Type B pancreatic cell (in vitro differentiated cells): Measurements from ENCODE around the gene NID2. TPM values are rescaled to one million over a fixed set of nuclear protein-coding genes. Genes with fewer than 3 reads are reported as not detected.

ENCODE experiments used
- DNase-seq: peaks from one replicate; pipeline ENCODE4 v3.0.0; 2021; ENCODE audit warnings: mixed read lengths; ENCODE audit not compliant: unreplicated experiment; ENCODE audit errors: extremely low spot score
- H3K27ac Mint-ChIP-seq: 2 replicates; pipeline ENCODE4 v1.8.0; 2021; ENCODE audit warnings: mild to moderate bottlenecking, mixed read lengths
- H3K27me3 Mint-ChIP-seq: 2 replicates; pipeline ENCODE4 v1.8.0; 2021; ENCODE audit warnings: mixed read lengths
- H3K36me3 Mint-ChIP-seq: 2 replicates; pipeline ENCODE4 v1.8.0; 2021; ENCODE audit warnings: mixed read lengths
- H3K4me1 Mint-ChIP-seq: one replicate; pipeline ENCODE4 v1.8.0; 2021; ENCODE audit warnings: mixed read lengths; ENCODE audit not compliant: unreplicated experiment
- H3K4me3 Mint-ChIP-seq: 2 replicates; pipeline ENCODE4 v1.8.0; 2021; ENCODE audit warnings: mild to moderate bottlenecking, mixed read lengths
- H3K9me3 Mint-ChIP-seq: 2 replicates; pipeline ENCODE4 v1.8.0; 2021; ENCODE audit warnings: mixed read lengths
- total RNA-seq: library from RNA; stranded (reverse); gene quantifications from 2 replicates; pipeline ENCODE4 v1.2.1, GENCODE V29; 2021; ENCODE audit warnings: low replicate concordance
- TF ChIP-seq, protein P1 (sequence below): fragments of 200-600 bp; sonication (generic); conservative IDR thresholded peaks from 2 replicates; pipeline ENCODE4 v1.5.0; 2021; ENCODE audit warnings: antibody characterized with exemption, mild to moderate bottlenecking

NID2 gene
- total RNA-seq, 1 donor from 2014 or later, result 65.7 TPM

DNA sequence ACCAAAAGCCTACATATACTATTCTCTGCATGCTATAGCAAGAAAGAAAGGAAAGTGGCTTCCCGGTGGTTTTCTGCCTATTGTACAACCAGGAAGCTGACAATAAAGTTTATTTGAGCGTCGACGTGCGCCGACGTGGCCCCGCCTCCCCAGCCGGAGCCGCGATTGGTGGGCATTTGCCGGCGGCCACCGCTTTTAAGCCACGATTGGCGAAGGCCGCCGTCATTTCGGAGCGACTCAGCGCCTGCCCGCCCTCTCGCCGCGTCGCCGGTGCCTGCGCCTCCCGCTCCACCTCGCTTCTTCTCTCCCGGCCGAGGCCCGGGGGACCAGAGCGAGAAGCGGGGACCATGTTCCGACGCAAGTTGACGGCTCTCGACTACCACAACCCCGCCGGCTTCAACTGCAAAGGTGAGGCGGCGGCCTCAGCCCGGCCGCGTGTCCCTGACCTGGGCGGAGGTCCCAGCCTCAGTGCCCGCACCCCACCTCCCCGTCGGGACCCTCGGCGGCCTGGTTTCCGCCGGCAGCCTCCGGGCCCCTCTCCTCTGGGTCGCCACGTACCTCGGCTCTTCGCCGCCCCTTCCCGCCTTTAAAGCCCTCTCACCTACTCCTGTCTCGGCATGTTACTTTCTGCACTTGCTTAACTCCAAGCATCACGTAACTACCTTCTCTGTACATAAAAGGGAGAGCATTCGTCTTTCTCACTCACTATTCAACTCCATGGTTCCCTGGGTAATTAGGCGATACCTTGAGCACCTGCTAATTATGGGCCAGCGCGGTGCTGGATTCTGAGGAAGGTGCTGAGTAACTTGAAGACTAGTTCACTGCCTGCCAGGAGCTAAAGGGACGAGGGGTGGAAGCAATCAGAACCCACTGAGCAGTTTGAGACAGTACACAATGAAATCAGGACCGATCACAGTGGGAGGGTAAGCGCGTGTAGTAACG lies 79.3 kb downstream of the NID2 start, which contains the start of gene RTRAF:
Gene RTRAF (plus strand): TSS at position 254 of the 942 bp plus-strand sequence. CDS start 94 bp downstream, at position 348.
- peak within 1 kb of the TSS; percentile 95 for H3K4me3 Mint-ChIP-seq
- H3K36me3 Mint-ChIP-seq, result no peaks in the 10 kb centered on the region
- peaks cover 13% of the 10 kb centered on the region for H3K4me1 Mint-ChIP-seq
- peaks cover 11% of the 10 kb centered on the region for H3K27me3 Mint-ChIP-seq
- H3K9me3 Mint-ChIP-seq, result no peaks in the 10 kb centered on the region
- peak within 1 kb of the TSS; percentile 90 for H3K27ac Mint-ChIP-seq
- peak; percentile 94 for DNase-seq
- TF ChIP-seq, protein P1, sequence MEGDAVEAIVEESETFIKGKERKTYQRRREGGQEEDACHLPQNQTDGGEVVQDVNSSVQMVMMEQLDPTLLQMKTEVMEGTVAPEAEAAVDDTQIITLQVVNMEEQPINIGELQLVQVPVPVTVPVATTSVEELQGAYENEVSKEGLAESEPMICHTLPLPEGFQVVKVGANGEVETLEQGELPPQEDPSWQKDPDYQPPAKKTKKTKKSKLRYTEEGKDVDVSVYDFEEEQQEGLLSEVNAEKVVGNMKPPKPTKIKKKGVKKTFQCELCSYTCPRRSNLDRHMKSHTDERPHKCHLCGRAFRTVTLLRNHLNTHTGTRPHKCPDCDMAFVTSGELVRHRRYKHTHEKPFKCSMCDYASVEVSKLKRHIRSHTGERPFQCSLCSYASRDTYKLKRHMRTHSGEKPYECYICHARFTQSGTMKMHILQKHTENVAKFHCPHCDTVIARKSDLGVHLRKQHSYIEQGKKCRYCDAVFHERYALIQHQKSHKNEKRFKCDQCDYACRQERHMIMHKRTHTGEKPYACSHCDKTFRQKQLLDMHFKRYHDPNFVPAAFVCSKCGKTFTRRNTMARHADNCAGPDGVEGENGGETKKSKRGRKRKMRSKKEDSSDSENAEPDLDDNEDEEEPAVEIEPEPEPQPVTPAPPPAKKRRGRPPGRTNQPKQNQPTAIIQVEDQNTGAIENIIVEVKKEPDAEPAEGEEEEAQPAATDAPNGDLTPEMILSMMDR, result no peak

DNA sequence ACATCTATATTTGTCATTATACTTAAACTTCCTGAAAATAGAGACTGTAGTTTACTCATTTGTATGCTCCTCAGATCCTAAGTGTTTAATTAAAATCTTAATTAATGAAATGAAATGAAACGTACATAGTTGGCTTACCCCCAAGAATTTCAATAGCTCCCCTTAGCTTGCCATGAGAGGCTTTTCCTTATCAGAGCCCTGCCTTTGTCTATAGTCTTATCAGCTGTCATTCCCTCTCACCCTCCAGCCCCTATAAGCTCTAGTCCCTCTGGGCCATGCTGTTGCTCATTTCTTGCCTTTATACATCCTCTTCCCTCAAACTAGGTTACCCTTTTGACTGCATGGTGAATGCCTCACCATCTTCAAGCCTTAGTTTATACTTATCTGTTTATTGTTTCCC lies 80.6 kb downstream of the NID2 start:
- Mint-ChIP-seq H3K4me1 (peaks cover 13% of the 10 kb centered on the region), H3K9me3 (no peaks in the 10 kb centered on the region), H3K27ac (peak overlapping the region; percentile 90), H3K36me3 (no peaks in the 10 kb centered on the region), H3K27me3 (peaks cover 18% of the 10 kb centered on the region), H3K4me3 (peak overlapping the region; percentile 95)
- no peak for DNase-seq
- TF ChIP-seq, protein P1, result no peak

DNA sequence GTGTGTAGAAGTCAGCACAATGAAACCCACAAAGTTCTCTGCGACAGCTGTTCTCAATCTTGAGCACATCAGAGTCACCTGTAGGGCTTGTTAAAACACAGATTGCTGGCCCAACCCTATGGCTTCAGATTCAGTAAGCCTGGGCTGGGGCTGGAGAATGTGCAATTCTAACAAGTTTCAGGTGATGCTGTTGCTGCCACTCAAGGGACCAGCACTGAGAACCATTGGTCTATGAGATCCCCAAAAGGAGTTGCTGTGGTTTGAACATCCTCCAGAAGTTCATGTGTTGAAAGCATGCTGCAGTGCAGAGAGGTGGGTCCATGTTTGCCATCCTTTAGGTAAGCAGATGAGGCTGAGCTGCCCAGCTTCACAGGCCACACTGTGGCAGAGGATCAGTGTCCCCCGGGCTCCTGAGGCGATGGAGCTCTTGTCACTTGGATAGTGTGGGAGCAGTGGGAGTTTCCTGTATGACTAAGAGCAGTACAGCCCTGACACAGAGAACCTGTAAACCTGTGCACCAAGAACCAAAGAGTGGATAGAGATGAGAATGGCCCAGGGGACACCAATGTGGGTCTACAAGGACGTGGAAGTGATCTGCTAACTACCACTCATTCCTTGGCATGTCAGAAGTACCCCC lies 87.5 kb downstream of the NID2 start:
- Mint-ChIP-seq H3K9me3 (no peaks in the 10 kb centered on the region), H3K36me3 (no peaks in the 10 kb centered on the region), H3K4me3 (no peak overlapping the region), H3K4me1 (peaks cover 5% of the 10 kb centered on the region), H3K27ac (no peak overlapping the region), H3K27me3 (peaks cover 53% of the 10 kb centered on the region)
- TF ChIP-seq, protein P1, result no peak
- no peak for DNase-seq

DNA sequence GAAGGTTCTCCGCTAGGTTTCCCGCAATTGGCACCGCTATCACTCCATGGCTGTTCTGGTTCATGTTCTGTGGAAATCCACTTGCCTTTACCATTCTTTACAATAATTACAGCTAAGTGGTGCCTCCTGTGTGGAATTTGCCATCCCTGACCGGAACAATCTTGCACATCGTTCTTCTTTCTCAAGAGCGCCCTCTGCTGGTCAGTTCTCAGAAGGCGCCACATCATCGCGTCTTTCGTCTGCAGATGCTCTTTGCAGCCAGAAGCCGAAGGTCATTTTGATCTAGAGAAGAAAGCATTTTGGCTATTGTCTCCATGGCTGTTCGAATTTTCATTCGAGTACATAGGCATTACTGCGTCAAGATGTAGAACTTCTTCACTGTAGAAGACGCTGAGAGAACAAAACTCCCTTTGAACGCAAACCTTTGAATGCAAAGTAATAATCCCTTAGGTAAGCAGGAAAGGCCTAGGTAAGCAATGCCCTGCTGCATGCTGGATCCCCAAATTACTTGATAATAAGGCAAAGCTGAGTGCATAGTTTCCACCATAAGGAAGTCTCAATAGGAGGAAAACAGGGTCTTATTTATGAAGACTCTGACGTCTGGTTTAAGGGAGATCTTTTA lies 89.7 kb downstream of the NID2 start:
- Mint-ChIP-seq H3K36me3 (no peaks in the 10 kb centered on the region), H3K27me3 (peaks cover 43% of the 10 kb centered on the region), H3K4me1 (peaks cover 5% of the 10 kb centered on the region), H3K9me3 (no peaks in the 10 kb centered on the region), H3K4me3 (no peak overlapping the region), H3K27ac (no peak overlapping the region)
- peak; percentile 85 for DNase-seq
- TF ChIP-seq, protein P1, result peak; percentile 98

DNA sequence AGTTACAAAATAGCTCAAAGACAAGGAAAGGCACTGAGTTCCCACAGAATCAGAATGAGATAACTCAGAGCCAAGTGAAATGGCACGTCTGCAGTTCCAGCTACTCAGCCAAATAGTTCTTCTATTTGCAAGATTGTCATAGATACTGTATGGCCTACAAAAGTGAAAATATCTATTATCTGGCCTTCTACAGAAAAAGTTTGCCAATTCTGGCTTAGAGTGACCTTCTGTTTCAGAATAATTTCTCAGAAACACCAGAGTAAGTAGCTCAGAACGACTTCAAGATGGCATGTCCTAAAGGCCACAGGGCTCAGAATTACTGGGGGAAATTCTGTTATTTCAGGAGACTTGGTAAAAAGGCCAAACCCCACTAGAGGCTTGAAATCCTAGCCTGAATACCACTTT lies 90.2 kb downstream of the NID2 start:
- H3K9me3 Mint-ChIP-seq, result no peaks in the 10 kb centered on the region
- peaks cover 5% of the 10 kb centered on the region for H3K4me1 Mint-ChIP-seq
- TF ChIP-seq, protein P1, result no peak
- H3K4me3 Mint-ChIP-seq, result no peak overlapping the region
- H3K27ac Mint-ChIP-seq, result no peak overlapping the region
- no peaks in the 10 kb centered on the region for H3K36me3 Mint-ChIP-seq
- peaks cover 40% of the 10 kb centered on the region for H3K27me3 Mint-ChIP-seq
- DNase-seq, result no peak
